Measurements from ENCODE around the gene DLG2. TPM values are rescaled to one million over a fixed set of nuclear protein-coding genes. Genes with fewer than 3 reads are reported as not detected.

The DLG2 gene
- total and polyA plus RNA-seq, 9 of the 15 experiments (the other 6 are each of a cell fraction or from before 2014, with no cell fraction given), result 0.52 to 1.6 (median 0.95) TPM

- Histone ChIP-seq H3K4me3 (no peak overlapping the region), H3K9ac (ENCODE audit: insufficient read depth in 1 of 2, low read depth in 2 of 2, low read length in 2 of 2) (no peak overlapping the region), H3K4me2 (ENCODE audit: insufficient read depth, low read length) (no peak overlapping the region), H3K9me1 (ENCODE audit: control insufficient read depth, insufficient read depth, low read length) (no peaks in the 10 kb centered on the region), H3K9me3 (replicated peaks; ENCODE audit: control insufficient read depth, insufficient read depth, low read depth, low read length) (no peaks in the 10 kb centered on the region), H3K4me1 (replicated peaks in 1 of 2; ENCODE audit: control insufficient read depth in 2 of 2, insufficient read depth in 2 of 2, low read length in 2 of 2) (no peaks in the 10 kb centered on the region), H3K36me3 (ENCODE audit: control insufficient read depth, insufficient read depth, low read length) (no peaks in the 10 kb centered on the region), H3K27me3 (ENCODE audit: control insufficient read depth in 2 of 2, insufficient read depth in 2 of 2, low read length in 2 of 2) (no peaks in the 10 kb centered on the region), H2AFZ (ENCODE audit: low read depth, low read length) (no peak overlapping the region), H4K20me1 (replicated peaks; ENCODE audit: control insufficient read depth, insufficient read depth, low read length) (no peaks in the 10 kb centered on the region), H3K79me2 (ENCODE audit: control insufficient read depth, insufficient read depth, low read length) (no peaks in the 10 kb centered on the region), H3K27ac (ENCODE audit: extremely low read depth, low read depth, low read length) (no peak overlapping the region)
- intact Hi-C loops (cut with micrococcal nuclease), result no loop called here
- CTCF ChIA-PET (ENCODE audit: low intra/inter-chr PET ratio), result no interaction called here
- no TSS peak for BruUV-seq (replicated peaks)
- ATAC-seq (no peak), FAIRE-seq (no peak), DNase-seq (ENCODE audit: extremely low read depth in 1 of 4, low spot score in 3 of 4) (no peak)
- in situ Hi-C loops (cut with MboI), result no loop called here
- POLR2A ChIA-PET, result no interaction called here
- WGBS (ENCODE audit: insufficient coverage, low coverage, missing lambda C conversion rate), result 4% methylated on average over 4 of the region's 4 CpGs
- TF ChIP-seq ILK (tag; IDR thresholded peaks at IDR 0.05; ENCODE audit: borderline replicate concordance, low read depth), result no peak
These were observed 1038.9 kb downstream of the DLG2 start for GRCh38 chr11:84588131-84588829.

- DNase-seq (ENCODE audit: extremely low read depth in 1 of 4, low spot score in 3 of 4) (no peak), FAIRE-seq (no peak), ATAC-seq (no peak)
- Histone ChIP-seq H3K9me1 (ENCODE audit: control insufficient read depth, insufficient read depth, low read length) (no peaks in the 10 kb centered on the region), H3K9ac (ENCODE audit: insufficient read depth in 1 of 2, low read depth in 2 of 2, low read length in 2 of 2) (no peak overlapping the region), H4K20me1 (replicated peaks; ENCODE audit: control insufficient read depth, insufficient read depth, low read length) (no peaks in the 10 kb centered on the region), H3K27me3 (ENCODE audit: control insufficient read depth in 2 of 2, insufficient read depth in 2 of 2, low read length in 2 of 2) (no peaks in the 10 kb centered on the region), H3K36me3 (ENCODE audit: control insufficient read depth, insufficient read depth, low read length) (no peaks in the 10 kb centered on the region), H3K4me1 (replicated peaks in 1 of 2; ENCODE audit: control insufficient read depth in 2 of 2, insufficient read depth in 2 of 2, low read length in 2 of 2) (no peaks in the 10 kb centered on the region), H3K27ac (ENCODE audit: extremely low read depth, low read depth, low read length) (no peak overlapping the region), H3K4me3 (no peak overlapping the region), H2AFZ (ENCODE audit: low read depth, low read length) (no peak overlapping the region), H3K4me2 (ENCODE audit: insufficient read depth, low read length) (no peak overlapping the region), H3K9me3 (replicated peaks; ENCODE audit: control insufficient read depth, insufficient read depth, low read depth, low read length) (0 out of 2 replicates have a peak, but pooled peaks cover 1% of the 10 kb centered on the region), H3K79me2 (ENCODE audit: control insufficient read depth, insufficient read depth, low read length) (no peaks in the 10 kb centered on the region)
- POLR2A ChIA-PET, result no interaction called here
- no TSS peak for BruUV-seq (replicated peaks)
- WGBS (ENCODE audit: insufficient coverage, low coverage, missing lambda C conversion rate), result 0% methylated on average over 1 of the region's 1 CpG
- in situ Hi-C loops (cut with MboI), result no loop called here
- intact Hi-C loops (cut with micrococcal nuclease), result no loop called here
- CTCF ChIA-PET (ENCODE audit: low intra/inter-chr PET ratio), result no interaction called here
- TF ChIP-seq ZNF347 (CRISPR knock-in tag; IDR thresholded peaks at IDR 0.05; ENCODE audit: low read depth) (no peak), CEBPZ (IDR thresholded peaks at IDR 0.05; ENCODE audit: borderline replicate concordance, low read depth, low read length) (no peak), SMARCA4 (IDR thresholded peaks at IDR 0.05) (no peak), CHAMP1 (IDR thresholded peaks at IDR 0.05) (no peak), FOXA1 (IDR thresholded peaks at IDR 0.05; ENCODE audit: borderline replicate concordance) (no peak), ZBTB9 (CRISPR knock-in tag; IDR thresholded peaks at IDR 0.05) (no peak)
These were observed 1044.0 kb downstream of the DLG2 start for GRCh38 chr11:84583106-84583505.

All from K562 (cell line).